Kidney (tissue), 14 donors: ENCODE results near the gene CFD. TPM values are rescaled to one million over a fixed set of nuclear protein-coding genes. Genes with fewer than 3 reads are reported as not detected.
A peak's percentile ranks its signal among the peaks of the same experiment; 100 is the strongest.
"Not testable (repeated sequence)": the region's sequence is repeated elsewhere in the genome, so short reads cannot be mapped to it uniquely, and the experiment has no call there.

Source experiments
- DNase-seq, 5 donors: peaks; one replicate each; pipeline ENCODE4 v3.0.0-alpha.2; 2013 to 2020
- FAIRE-seq: peaks from 2 replicates; lab custom pipeline; 2012; peaks lifted over from hg19 to GRCh38; lab: Jason Lieb, UNC
- H3K27ac ChIP-seq, 2 donors: one replicate each; pipeline ENCODE4 v1.7.0; 2013; ENCODE audit warnings: low read depth in 2 of 2, low read length in 2 of 2, inconsistent platforms in 1 of 2
- H3K27me3 ChIP-seq: one replicate; pipeline ENCODE4 v1.7.1; 2013; ENCODE audit warnings: low read length, inconsistent platforms; ENCODE audit not compliant: control insufficient read depth, insufficient read depth
- H3K36me3 ChIP-seq, 3 donors: one replicate each; pipeline versions ENCODE4 v1.7.0 to v1.7.1; 2013; ENCODE audit warnings: low read length in 3 of 3, control low read depth in 1 of 3, inconsistent platforms in 1 of 3; ENCODE audit not compliant: insufficient read depth in 3 of 3, control insufficient read depth in 2 of 3
- H3K4me1 ChIP-seq, 3 donors: one replicate each; pipeline versions ENCODE4 v1.7.0 to v1.7.1; 2013; ENCODE audit warnings: low read length in 3 of 3, inconsistent platforms in 1 of 3, low read depth in 1 of 3; ENCODE audit not compliant: control insufficient read depth in 2 of 3, insufficient read depth in 2 of 3
- H3K4me3 ChIP-seq, 3 donors: one replicate each; pipeline versions ENCODE4 v1.7.0 to v1.8.1; 2013; ENCODE audit warnings: low read length in 3 of 3, control low read depth in 1 of 3, inconsistent platforms in 1 of 3
- H3K9ac ChIP-seq, 3 donors: one replicate each; pipeline versions ENCODE4 v1.7.0 to v1.7.1; 2013; ENCODE audit warnings: low read length in 3 of 3, control low read depth in 1 of 3, inconsistent platforms in 1 of 3
- H3K9me3 ChIP-seq, 3 donors: one replicate each; pipeline versions ENCODE4 v1.7.0 to v1.7.1; 2013; ENCODE audit warnings: low read length in 3 of 3, control low read depth in 1 of 3, inconsistent platforms in 1 of 3; ENCODE audit not compliant: control insufficient read depth in 2 of 3, insufficient read depth in 1 of 3
- CTCF ChIP-seq: IDR thresholded peaks from 3 replicates; pipeline ENCODE4 v1.5.1; 2012; ENCODE audit warnings: mild to moderate bottlenecking, moderate library complexity, borderline replicate concordance; ENCODE audit not compliant: insufficient read depth; ENCODE audit errors: extremely low read depth
- intact Hi-C: fragments of 100-400 bp; cut with DNase I; formaldehyde crosslinking; loops from one replicate; pipeline ENCODE4 v1.11.1; 2022
- polyA plus RNA-seq: library from polyadenylated mRNA; stranded (reverse); fragments of 350-450 nt; fragmentation: Illumina TruSeq; extraction: RNeasy Lipid Tissue Mini Kit (QIAGEN cat#74804); gene quantifications from one replicate; pipeline ENCODE4 v1.2.3, GENCODE V29; 2014; ENCODE audit warnings: low read depth, low replicate concordance; ENCODE audit not compliant: insufficient read depth
- total RNA-seq: library from RNA; stranded (reverse); fragmentation: NEBNext Ultra II Directional; extraction: Animal tissue kit (Norgen Biotek cat#: 25700); gene quantifications from one replicate; pipeline ENCODE4 v1.2.1, GENCODE V29; 2021
- donor health status: control.
- donor health status: control.
- donor health status: control.
- donor health status: control.
- donor health status: control.
- donor health status: DM: yes; HTN: yes; CAD: no.
- donor health status: Normal renal cell carcinoma (clear cell type).

The CFD gene
- total and polyA plus RNA-seq, 2 donors from 2014 or later, result 4.6 to 35.1 TPM

- H3K36me3 ChIP-seq, result peaks cover 2 to 17% (median 6%) of the 10 kb centered on the region in 3 donors
- intact Hi-C loops, result no loop called here
- no peak overlapping the region for H3K27ac ChIP-seq
- no peaks in the 10 kb centered on the region for H3K27me3 ChIP-seq
- H3K9me3 ChIP-seq, result no peaks in the 10 kb centered on the region
- H3K9ac ChIP-seq, result no peak overlapping the region
- peaks cover 0 to 2% (median 0%) of the 10 kb centered on the region in 3 donors for H3K4me1 ChIP-seq
- TF ChIP-seq CTCF, result no peak
- no peak for FAIRE-seq
- no peak overlapping the region for H3K4me3 ChIP-seq
- DNase-seq, result no peak
Observed at GRCh38 chr19:889662-890295, 30.3 kb downstream of the CFD start.

- intact Hi-C loops, result no loop called here
- no peak for FAIRE-seq
- peak in 1 of 5 donors; percentile 74 for DNase-seq
Observed at GRCh38 chr19:890831-891230, 31.4 kb downstream of the CFD start.

GRCh38 chr19:891421-892200 is 32.1 kb downstream of the CFD start:
- H3K27ac ChIP-seq, H3K27me3 ChIP-seq, H3K36me3 ChIP-seq, H3K9me3 ChIP-seq, FAIRE-seq, intact Hi-C loops, H3K4me1 ChIP-seq: not testable (repeated sequence)
- Histone ChIP-seq H3K9ac (peak overlapping the region in 1 of 3 donors; percentile 73), H3K4me3 (peak overlapping the region; percentile 56 to 69 (median 61))
- peak in 2 of 5 donors; percentile 55 to 79 for DNase-seq

More at GRCh38 chr19:890831-891230, 31.4 kb downstream of the CFD start:
- H3K36me3 ChIP-seq, result peaks cover 0 to 10% (median 6%) of the 10 kb centered on the region in 3 donors
- TF ChIP-seq CTCF, result no peak
- no peak overlapping the region for H3K9ac ChIP-seq
- H3K27me3 ChIP-seq, result no peaks in the 10 kb centered on the region
- no peak overlapping the region for H3K27ac ChIP-seq
- H3K4me3 ChIP-seq, result no peak overlapping the region
- no peaks in the 10 kb centered on the region for H3K9me3 ChIP-seq
- H3K4me1 ChIP-seq, result peaks cover 0 to 2% (median 0%) of the 10 kb centered on the region in 3 donors
